Measurements from ENCODE around the gene SYNJ2. TPM values are rescaled to one million over a fixed set of nuclear protein-coding genes. Genes with fewer than 3 reads are reported as not detected.

Gene SYNJ2
- total and polyA plus RNA-seq, 2 experiments from 2014 or later: 2.8 to 5.6 TPM

DNA sequence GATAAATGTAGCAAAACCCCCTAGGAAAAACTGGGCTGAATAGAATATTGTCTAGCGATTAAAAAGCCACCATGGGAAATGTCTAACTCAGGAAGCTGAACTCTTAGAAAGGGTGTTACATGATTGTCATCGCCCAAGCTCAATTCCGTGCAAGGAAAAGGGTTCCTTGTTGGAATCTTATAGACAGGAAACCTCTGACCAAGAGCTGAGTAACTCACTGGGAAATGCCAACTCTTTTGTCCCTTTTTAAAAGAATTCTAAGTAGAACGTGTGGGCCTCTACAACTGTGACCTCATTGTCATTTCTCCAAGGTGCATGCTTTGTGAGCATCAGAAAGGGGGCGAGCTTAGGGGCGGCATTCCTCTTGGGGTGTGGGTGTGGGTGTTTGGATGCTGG, 88.1 kb downstream of the SYNJ2 start:
- Histone ChIP-seq H4K20me1 (replicated peaks; ENCODE audit: insufficient read depth) (no peaks in the 10 kb centered on the region), H3K27ac (ENCODE audit: low read depth) (no peak overlapping the region), H3K4me3 (no peak overlapping the region), H3K36me3 (ENCODE audit: insufficient read depth) (no peaks in the 10 kb centered on the region), H3K27me3 (ENCODE audit: insufficient read depth) (no peaks in the 10 kb centered on the region), H3K4me2 (no peak overlapping the region), H3K4me1 (ENCODE audit: insufficient read depth) (no peaks in the 10 kb centered on the region), H3F3A (replicated peaks; ENCODE audit: low read depth) (no peaks in the 10 kb centered on the region), H3K79me2 (replicated peaks; ENCODE audit: insufficient read depth) (no peaks in the 10 kb centered on the region), H3K9me2 (ENCODE audit: insufficient read depth) (no peaks in the 10 kb centered on the region), H2AFZ (no peak overlapping the region)
- H3K4me1 Mint-ChIP-seq: peaks cover 16% of the 10 kb centered on the region; the same call in 2 of the 3 replicates
- no peaks in the 10 kb centered on the region for H3K9me3 Mint-ChIP-seq
- H3K36me3 Mint-ChIP-seq (ENCODE audit: low read depth): peaks cover 16% of the 10 kb centered on the region
- TF ChIP-seq, protein P1, sequence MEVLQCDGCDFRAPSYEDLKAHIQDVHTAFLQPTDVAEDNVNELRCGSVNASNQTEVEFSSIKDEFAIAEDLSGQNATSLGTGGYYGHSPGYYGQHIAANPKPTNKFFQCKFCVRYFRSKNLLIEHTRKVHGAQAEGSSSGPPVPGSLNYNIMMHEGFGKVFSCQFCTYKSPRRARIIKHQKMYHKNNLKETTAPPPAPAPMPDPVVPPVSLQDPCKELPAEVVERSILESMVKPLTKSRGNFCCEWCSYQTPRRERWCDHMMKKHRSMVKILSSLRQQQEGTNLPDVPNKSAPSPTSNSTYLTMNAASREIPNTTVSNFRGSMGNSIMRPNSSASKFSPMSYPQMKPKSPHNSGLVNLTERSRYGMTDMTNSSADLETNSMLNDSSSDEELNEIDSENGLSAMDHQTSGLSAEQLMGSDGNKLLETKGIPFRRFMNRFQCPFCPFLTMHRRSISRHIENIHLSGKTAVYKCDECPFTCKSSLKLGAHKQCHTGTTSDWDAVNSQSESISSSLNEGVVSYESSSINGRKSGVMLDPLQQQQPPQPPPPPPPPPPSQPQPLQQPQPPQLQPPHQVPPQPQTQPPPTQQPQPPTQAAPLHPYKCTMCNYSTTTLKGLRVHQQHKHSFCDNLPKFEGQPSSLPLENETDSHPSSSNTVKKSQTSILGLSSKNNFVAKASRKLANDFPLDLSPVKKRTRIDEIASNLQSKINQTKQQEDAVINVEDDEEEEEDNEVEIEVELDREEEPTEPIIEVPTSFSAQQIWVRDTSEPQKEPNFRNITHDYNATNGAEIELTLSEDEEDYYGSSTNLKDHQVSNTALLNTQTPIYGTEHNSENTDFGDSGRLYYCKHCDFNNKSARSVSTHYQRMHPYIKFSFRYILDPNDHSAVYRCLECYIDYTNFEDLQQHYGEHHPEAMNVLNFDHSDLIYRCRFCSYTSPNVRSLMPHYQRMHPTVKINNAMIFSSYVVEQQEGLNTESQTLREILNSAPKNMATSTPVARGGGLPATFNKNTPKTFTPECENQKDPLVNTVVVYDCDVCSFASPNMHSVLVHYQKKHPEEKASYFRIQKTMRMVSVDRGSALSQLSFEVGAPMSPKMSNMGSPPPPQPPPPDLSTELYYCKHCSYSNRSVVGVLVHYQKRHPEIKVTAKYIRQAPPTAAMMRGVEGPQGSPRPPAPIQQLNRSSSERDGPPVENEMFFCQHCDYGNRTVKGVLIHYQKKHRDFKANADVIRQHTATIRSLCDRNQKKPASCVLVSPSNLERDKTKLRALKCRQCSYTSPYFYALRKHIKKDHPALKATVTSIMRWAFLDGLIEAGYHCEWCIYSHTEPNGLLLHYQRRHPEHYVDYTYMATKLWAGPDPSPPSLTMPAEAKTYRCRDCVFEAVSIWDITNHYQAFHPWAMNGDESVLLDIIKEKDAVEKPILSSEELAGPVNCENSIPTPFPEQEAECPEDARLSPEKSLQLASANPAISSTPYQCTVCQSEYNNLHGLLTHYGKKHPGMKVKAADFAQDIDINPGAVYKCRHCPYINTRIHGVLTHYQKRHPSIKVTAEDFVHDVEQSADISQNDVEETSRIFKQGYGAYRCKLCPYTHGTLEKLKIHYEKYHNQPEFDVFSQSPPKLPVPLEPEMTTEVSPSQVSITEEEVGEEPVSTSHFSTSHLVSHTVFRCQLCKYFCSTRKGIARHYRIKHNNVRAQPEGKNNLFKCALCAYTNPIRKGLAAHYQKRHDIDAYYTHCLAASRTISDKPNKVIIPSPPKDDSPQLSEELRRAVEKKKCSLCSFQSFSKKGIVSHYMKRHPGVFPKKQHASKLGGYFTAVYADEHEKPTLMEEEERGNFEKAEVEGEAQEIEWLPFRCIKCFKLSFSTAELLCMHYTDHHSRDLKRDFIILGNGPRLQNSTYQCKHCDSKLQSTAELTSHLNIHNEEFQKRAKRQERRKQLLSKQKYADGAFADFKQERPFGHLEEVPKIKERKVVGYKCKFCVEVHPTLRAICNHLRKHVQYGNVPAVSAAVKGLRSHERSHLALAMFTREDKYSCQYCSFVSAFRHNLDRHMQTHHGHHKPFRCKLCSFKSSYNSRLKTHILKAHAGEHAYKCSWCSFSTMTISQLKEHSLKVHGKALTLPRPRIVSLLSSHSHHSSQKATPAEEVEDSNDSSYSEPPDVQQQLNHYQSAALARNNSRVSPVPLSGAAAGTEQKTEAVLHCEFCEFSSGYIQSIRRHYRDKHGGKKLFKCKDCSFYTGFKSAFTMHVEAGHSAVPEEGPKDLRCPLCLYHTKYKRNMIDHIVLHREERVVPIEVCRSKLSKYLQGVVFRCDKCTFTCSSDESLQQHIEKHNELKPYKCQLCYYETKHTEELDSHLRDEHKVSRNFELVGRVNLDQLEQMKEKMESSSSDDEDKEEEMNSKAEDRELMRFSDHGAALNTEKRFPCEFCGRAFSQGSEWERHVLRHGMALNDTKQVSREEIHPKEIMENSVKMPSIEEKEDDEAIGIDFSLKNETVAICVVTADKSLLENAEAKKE (CRISPR knock-in tag; IDR thresholded peaks at IDR 0.05): no peak
- TF ChIP-seq POLR2AphosphoS5 (IDR thresholded peaks at IDR 0.05; ENCODE audit: low read depth) (no peak), EZH2phosphoT487 (IDR thresholded peaks at IDR 0.05; ENCODE audit: unreplicated experiment) (no peak)
- H3K4me3 Mint-ChIP-seq: no peak overlapping the region
- H3K27me3 Mint-ChIP-seq (ENCODE audit: insufficient read depth, low read depth, poor library complexity): peaks cover 7% of the 10 kb centered on the region
- no peak overlapping the region for H3K27ac Mint-ChIP-seq
- no peak for ATAC-seq
- no peak for DNase-seq (ENCODE audit: low spot score)

DNA sequence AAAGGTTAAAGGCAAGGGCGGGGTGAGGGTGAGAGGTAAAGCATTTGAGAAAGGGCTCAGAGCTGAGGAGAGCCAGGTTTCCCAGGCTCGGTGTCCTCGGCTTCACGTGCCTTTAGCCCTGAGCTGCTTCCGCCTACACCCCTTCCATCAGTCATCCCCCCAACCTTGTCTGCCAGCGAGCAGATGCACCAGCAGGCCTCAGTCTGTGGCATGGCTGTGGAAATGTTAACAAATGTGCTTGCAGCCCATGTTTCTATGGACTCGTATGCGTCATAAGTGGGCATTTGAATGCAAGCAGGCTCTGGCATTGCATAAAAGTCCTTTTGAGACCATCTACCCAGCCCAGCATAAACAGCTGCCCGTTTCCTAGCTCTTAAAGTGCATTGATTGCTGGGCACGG, 88.8 kb downstream of the SYNJ2 start:
- Mint-ChIP-seq H3K36me3 (ENCODE audit: low read depth) (peaks cover 16% of the 10 kb centered on the region), H3K27me3 (ENCODE audit: insufficient read depth, low read depth, poor library complexity) (peaks cover 7% of the 10 kb centered on the region), H3K9me3 (no peaks in the 10 kb centered on the region), H3K4me1 (peaks cover 16% of the 10 kb centered on the region; the same call in 2 of the 3 replicates), H3K27ac (no peak overlapping the region), H3K4me3 (no peak overlapping the region)
- Histone ChIP-seq H2AFZ (no peak overlapping the region), H3K79me2 (replicated peaks; ENCODE audit: insufficient read depth) (no peaks in the 10 kb centered on the region), H3K27ac (ENCODE audit: low read depth) (no peak overlapping the region), H3K4me1 (ENCODE audit: insufficient read depth) (no peaks in the 10 kb centered on the region), H3K4me3 (no peak overlapping the region), H4K20me1 (replicated peaks; ENCODE audit: insufficient read depth) (no peaks in the 10 kb centered on the region), H3F3A (replicated peaks; ENCODE audit: low read depth) (no peaks in the 10 kb centered on the region), H3K27me3 (ENCODE audit: insufficient read depth) (no peaks in the 10 kb centered on the region), H3K4me2 (no peak overlapping the region), H3K36me3 (ENCODE audit: insufficient read depth) (no peaks in the 10 kb centered on the region), H3K9me2 (ENCODE audit: insufficient read depth) (no peaks in the 10 kb centered on the region)
- ATAC-seq (no peak), DNase-seq (ENCODE audit: low spot score) (no peak)
- TF ChIP-seq ZNF331 (CRISPR knock-in tag; IDR thresholded peaks at IDR 0.05; ENCODE audit: low read depth): no peak
- no peak for TF ChIP-seq CREB1 (CRISPR knock-in tag; IDR thresholded peaks at IDR 0.05; ENCODE audit: low read depth)
- TF ChIP-seq, protein P1 (CRISPR knock-in tag; IDR thresholded peaks at IDR 0.05): no peak

Data from GM23338 (cell line).